AG09319 (cell line): ENCODE data around the gene PIGP.

ENCODE experiments used
- DNase-seq: peaks from one replicate; pipeline ENCODE4 v3.0.0-alpha.2; 2010; ENCODE audit warnings: low read depth; ENCODE audit errors: extremely low read depth
- TF ChIP-seq, protein P1 (sequence below): IDR thresholded peaks from 2 replicates; pipeline ENCODE4 v1.5.1; 2011; ENCODE audit warnings: low read depth, mild to moderate bottlenecking, inconsistent platforms, low read length, moderate library complexity

PIGP gene

DNA sequence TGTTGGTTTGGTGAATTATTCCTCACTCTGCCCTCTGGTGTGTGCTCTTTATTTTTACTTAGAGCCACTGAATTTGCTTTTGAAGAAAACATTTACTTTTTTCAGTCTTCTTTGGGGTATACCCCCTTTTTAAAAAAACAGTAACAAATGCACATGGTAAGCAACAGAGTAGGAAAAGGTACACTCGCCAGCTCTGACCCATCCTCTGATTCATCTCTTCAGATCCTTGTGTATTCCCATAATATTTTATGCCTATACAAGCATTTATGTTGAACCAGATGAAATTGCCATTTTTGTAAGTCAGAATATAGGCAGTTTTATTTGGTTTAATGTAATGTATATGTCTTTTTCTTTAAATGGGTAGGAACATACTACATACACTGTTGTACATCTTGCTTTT, 28.5 kb upstream of the PIGP start:
- DNase-seq = no peak
- TF ChIP-seq, protein P1, sequence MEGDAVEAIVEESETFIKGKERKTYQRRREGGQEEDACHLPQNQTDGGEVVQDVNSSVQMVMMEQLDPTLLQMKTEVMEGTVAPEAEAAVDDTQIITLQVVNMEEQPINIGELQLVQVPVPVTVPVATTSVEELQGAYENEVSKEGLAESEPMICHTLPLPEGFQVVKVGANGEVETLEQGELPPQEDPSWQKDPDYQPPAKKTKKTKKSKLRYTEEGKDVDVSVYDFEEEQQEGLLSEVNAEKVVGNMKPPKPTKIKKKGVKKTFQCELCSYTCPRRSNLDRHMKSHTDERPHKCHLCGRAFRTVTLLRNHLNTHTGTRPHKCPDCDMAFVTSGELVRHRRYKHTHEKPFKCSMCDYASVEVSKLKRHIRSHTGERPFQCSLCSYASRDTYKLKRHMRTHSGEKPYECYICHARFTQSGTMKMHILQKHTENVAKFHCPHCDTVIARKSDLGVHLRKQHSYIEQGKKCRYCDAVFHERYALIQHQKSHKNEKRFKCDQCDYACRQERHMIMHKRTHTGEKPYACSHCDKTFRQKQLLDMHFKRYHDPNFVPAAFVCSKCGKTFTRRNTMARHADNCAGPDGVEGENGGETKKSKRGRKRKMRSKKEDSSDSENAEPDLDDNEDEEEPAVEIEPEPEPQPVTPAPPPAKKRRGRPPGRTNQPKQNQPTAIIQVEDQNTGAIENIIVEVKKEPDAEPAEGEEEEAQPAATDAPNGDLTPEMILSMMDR = no peak

DNA sequence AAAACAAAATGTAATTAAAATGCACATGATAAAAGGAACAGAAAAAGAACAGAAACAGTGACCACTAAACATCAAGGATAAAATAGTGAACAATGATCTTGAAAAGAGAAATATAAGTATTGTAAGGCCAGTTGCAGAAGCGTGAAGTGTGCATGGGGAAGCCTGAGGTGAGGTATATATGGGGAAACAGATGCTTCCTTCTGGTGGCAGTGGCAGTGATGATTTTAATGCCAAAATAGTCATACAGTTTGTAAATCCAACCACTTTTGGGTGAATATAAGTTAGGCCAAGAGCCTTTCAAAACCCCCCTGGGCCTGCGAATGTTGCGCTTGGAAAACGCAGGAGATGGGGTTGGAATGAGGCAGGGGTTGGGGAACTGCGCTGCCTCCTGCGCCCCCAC, 27.4 kb upstream of the PIGP start:
- TF ChIP-seq, protein P1 = no peak
- no peak for DNase-seq

DNA sequence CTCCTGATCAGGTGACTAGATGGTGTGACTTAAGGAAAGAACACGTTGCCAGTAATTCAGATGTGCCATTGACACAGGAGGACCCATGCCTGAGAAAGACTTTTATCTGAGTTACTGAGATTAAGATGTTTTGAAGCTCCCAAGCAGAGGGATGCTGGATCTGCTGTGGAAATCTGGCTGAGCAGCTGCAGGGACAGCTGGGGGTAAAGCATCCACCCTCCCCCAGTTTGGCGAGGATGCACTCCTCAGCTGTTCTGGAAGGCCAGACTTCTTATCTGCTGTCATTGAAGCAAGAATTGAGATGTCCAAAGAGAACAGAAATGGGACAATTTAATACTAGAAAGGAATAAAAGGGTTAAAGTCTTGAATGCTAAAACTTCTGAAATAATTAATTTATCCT, 25.9 kb upstream of the PIGP start:
- TF ChIP-seq, protein P1 = no peak
- DNase-seq = no peak

DNA sequence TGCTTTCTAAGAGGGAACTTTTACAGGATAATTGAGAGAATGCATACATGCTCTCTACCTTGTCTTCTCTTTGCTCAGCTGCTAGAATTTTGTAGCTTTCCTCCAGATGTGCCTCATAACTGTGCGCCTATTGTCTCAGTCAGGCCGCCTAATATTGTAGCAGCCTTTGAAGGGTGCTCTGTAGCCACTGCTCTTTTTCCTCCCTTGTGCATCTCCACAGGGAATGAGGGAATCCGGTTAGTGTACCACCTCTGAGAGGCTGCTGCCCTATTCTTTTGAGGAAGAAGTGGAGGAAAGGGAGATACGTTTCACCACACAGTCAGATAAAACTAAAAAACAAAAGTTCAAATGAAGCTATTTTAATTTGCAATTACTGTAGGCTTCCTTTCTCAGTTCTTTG, 22.9 kb upstream of the PIGP start:
- TF ChIP-seq, protein P1 = no peak
- no peak for DNase-seq

DNA sequence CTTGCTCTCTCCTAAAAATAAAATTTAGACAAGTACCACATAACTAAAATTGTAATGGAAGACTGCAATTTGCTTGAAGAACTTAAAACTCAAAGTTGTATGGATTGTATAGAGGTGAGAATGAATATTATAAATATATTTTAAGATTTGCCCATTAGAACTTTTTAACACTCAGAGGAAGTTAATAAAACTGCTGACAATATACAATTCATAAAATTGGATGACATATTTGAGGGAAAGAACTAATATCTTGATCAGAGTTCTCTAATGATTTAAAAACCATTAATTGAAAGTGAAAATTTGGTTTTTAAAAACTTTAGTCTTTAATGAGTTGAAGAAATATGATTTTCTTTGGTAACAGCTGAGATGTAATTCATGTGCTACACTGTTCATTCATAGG, 21.1 kb upstream of the PIGP start:
- no peak for DNase-seq
- TF ChIP-seq, protein P1 = no peak

DNA sequence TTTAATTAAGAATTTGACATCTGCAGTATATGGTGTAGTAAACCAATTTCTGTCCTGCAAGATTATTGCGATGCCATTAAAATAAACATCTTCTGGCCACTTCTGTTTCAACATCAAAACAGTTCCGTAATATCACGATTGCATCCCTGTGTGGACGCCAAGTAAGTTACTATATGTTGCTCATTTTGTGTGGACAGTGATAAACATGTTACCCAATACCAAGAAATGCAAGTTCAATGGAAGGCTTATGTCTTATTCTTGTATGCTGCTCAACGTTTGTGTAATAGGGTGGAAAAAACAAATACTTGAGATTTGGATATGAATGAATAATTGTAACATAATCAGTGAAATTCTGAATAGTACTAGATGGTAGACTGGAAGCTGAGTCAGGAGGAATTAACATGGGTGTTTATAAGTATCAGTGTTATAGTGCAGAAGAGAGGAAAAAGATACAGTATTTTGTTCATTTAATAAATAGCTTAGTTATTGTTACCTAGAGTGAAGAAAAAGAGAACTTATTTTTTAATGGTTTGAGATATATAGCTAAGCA, 15.4 kb upstream of the PIGP start:
- TF ChIP-seq, protein P1 = no peak

DNA sequence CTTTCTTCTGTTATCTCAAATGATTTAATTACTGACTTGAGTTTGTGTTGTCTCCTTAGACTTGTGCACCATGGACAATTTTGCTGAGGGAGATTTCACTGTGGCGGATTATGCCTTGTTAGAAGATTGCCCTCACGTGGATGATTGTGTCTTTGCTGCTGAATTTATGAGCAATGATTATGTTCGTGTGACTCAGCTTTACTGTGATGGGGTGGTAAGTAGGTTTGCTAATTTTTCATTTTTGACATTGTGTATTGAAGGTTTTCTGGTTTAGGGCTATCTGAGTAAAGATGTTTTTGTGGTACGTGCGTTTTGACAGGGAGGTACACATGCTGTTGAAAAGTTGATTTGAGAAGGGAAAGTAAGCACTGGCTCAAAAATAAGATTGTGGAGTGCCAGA, 14.3 kb upstream of the PIGP start:
- peak; percentile 36 for DNase-seq

More for the DNA sequence above, 15.4 kb upstream of the PIGP start:
- DNase-seq = no peak

More for the DNA sequence above, 14.3 kb upstream of the PIGP start:
- TF ChIP-seq, protein P1 = peak; percentile 57
